OCI-LY7 (cell line): Measurements from ENCODE around the gene PLCL2. TPM values are rescaled to one million over a fixed set of nuclear protein-coding genes. Genes with fewer than 3 reads are reported as not detected.

Source experiments
- BruUV-seq: library from RNA; stranded (reverse); fragments of 400-500 nt; replicated peaks from 2 replicates; lab custom pipeline; 2021; lab: Mats Ljungman, UMichigan
- CTCF ChIA-PET: fragments of 300-600 bp; sonication (Branson Sonifier 250); formaldehyde crosslinking; loops from one replicate; lab custom pipeline; 2022; ENCODE audit warnings: antibody characterized with exemption; ENCODE audit not compliant: unreplicated experiment; lab: Charles Lee
- POLR2A ChIA-PET: fragments of 300-600 bp; sonication (Branson Sonifier 250); formaldehyde crosslinking; loops from one replicate; lab custom pipeline; 2022; ENCODE audit warnings: antibody characterized with exemption; lab: Charles Lee
- DNase-seq: peaks from one replicate; pipeline ENCODE4 v3.0.0-alpha.2; 2015; ENCODE audit warnings: low spot score
- H2AFZ ChIP-seq: fragments of 200-600 bp; sonication (generic), shearing (Covaris generic); 2 replicates; pipeline ENCODE4 v1.6.1; 2014; ENCODE audit warnings: mild to moderate bottlenecking, antibody characterized with exemption, low read length, moderate library complexity
- H3K27ac ChIP-seq: fragments of 200-600 bp; sonication (generic); 2 replicates; pipeline ENCODE4 v1.5.1; 2014; ENCODE audit warnings: mixed run types, low read depth, mild to moderate bottlenecking, moderate library complexity, low read length, inconsistent platforms; ENCODE audit not compliant: poor library complexity, severe bottlenecking
- H3K36me3 ChIP-seq: fragments of 200-600 bp; sonication (generic); 2 replicates; pipeline ENCODE4 v1.6.1; 2014; ENCODE audit warnings: mild to moderate bottlenecking, antibody characterized with exemption, low read length, moderate library complexity, mixed read lengths; ENCODE audit not compliant: insufficient read depth
- H3K4me1 ChIP-seq: fragments of 200-600 bp; sonication (generic); 2 replicates; pipeline ENCODE4 v1.5.1; 2014; ENCODE audit warnings: mild to moderate bottlenecking, low read length; ENCODE audit not compliant: insufficient read depth, poor library complexity, severe bottlenecking
- H3K4me2 ChIP-seq: fragments of 200-600 bp; sonication (generic); 2 replicates; pipeline ENCODE4 v1.6.1; 2014; ENCODE audit warnings: mild to moderate bottlenecking, low read length
- H3K4me3 ChIP-seq: fragments of 200-600 bp; sonication (generic); 2 replicates; pipeline ENCODE4 v1.5.1; 2014; ENCODE audit warnings: mild to moderate bottlenecking, low read depth, low read length; ENCODE audit not compliant: poor library complexity, severe bottlenecking
- H3K79me2 ChIP-seq: fragments of 200-600 bp; sonication (generic); 2 replicates; pipeline ENCODE4 v1.6.1; 2016; ENCODE audit warnings: low read depth, mild to moderate bottlenecking, low read length, moderate library complexity, mixed read lengths; ENCODE audit not compliant: insufficient read depth
- H3K9me2 ChIP-seq: fragments of 200-600 bp; sonication (generic); 2 replicates; pipeline ENCODE4 v1.6.1; 2016; ENCODE audit warnings: mild to moderate bottlenecking, low read length, mixed read lengths; ENCODE audit not compliant: insufficient read depth
- H3K9me3 ChIP-seq: fragments of 200-600 bp; sonication (generic); 2 replicates; pipeline ENCODE4 v1.6.1; 2014; ENCODE audit warnings: mild to moderate bottlenecking, mixed run types, low read length, mixed read lengths
- H4K20me1 ChIP-seq: fragments of 200-600 bp; sonication (generic); 2 replicates; pipeline ENCODE4 v1.6.1; 2014; ENCODE audit warnings: mild to moderate bottlenecking, antibody characterized with exemption, low read length, moderate library complexity, mixed read lengths; ENCODE audit not compliant: insufficient read depth
- CTCF ChIP-seq: fragments of 200-600 bp; sonication (generic); conservative IDR thresholded peaks from 2 replicates; pipeline ENCODE4 v1.5.1; 2014; ENCODE audit warnings: mild to moderate bottlenecking, antibody characterized with exemption, low read length, moderate library complexity, mixed read lengths
- EZH2phosphoT487 ChIP-seq: fragments of 200-600 bp; sonication (generic); IDR thresholded peaks from 2 replicates; pipeline ENCODE4 v1.6.1; 2018; ENCODE audit warnings: low read depth, borderline replicate concordance, mild to moderate bottlenecking, mixed run types, antibody characterized with exemption, low read length, moderate library complexity, mixed read lengths
- intact Hi-C: fragments of 100-400 bp; cut with micrococcal nuclease; formaldehyde crosslinking; loops from one replicate; pipeline ENCODE4 v1.10.0; 2022; ENCODE audit not compliant: unreplicated experiment
- total RNA-seq, 2 experiments: library from RNA; depleted of rRNA in 1 of 2; stranded (reverse); fragments of >200 nt in 1 of 2; shearing (Covaris generic) in 1 of 2; gene quantifications; 2 replicates each; pipeline ENCODE4 v1.2.3, GENCODE V29; 2014 to 2022

PLCL2 gene
- total RNA-seq, 2 experiments from 2014 or later, result 34.1 to 41.6 TPM

- intact Hi-C loops, result no loop called here
- Histone ChIP-seq H3K4me1 (no peaks in the 10 kb centered on the region), H4K20me1 (no peaks in the 10 kb centered on the region; the same call in 1 of the 2 replicates), H3K4me3 (no peak overlapping the region), H3K9me2 (no peaks in the 10 kb centered on the region), H3K79me2 (no peaks in the 10 kb centered on the region), H3K27ac (no peak overlapping the region), H3K4me2 (no peak overlapping the region), H2AFZ (no peak overlapping the region), H3K36me3 (peaks cover 38% of the 10 kb centered on the region), H3K9me3 (no peaks in the 10 kb centered on the region)
- TF ChIP-seq CTCF (no peak), EZH2phosphoT487 (no peak)
- BruUV-seq, result no TSS peak
- POLR2A ChIA-PET, result interaction anchor here (0.8 to 1.5 kb wide), 3 partner anchors 114 to 146 kb away, joined by 3 read pairs; partner anchors contain the start of gene PLCL2
- CTCF ChIA-PET, result no interaction called here
- DNase-seq, result no peak
Observed at GRCh38 chr3:17014709-17015108, 130.0 kb downstream of the PLCL2 start.

DNA sequence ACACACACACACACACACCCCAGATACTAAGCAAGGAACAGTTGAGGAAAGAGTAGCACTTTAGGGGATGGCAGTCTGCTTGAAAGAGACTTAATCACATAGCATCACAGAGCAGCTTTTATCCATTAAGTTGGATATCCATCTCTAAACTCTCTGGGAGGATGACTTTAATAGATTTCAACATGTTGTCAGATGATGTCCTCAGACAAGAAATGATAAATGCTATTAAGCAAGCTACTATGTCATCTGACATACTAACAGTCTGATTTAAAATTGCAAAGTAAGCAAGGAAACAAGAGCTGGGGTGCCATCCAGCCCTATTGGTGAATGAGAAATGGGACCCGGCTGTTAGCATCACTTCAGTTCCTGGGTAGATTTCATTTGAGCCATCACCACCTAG lies 136.9 kb downstream of the PLCL2 start:
- intact Hi-C loops, result no loop called here
- no TSS peak for BruUV-seq
- no peaks in the 10 kb centered on the region for H3K79me2 ChIP-seq

More for the DNA sequence above, 136.9 kb downstream of the PLCL2 start:
- CTCF ChIA-PET, result no interaction called here
- Histone ChIP-seq H2AFZ (no peak overlapping the region), H3K4me3 (no peak overlapping the region), H3K9me2 (no peaks in the 10 kb centered on the region), H3K36me3 (peaks cover 20% of the 10 kb centered on the region), H4K20me1 (no peaks in the 10 kb centered on the region), H3K9me3 (no peaks in the 10 kb centered on the region), H3K27ac (no peak overlapping the region), H3K4me2 (no peak overlapping the region), H3K4me1 (no peaks in the 10 kb centered on the region)
- POLR2A ChIA-PET, result interaction anchor here (1.0 to 1.1 kb wide), 3 partner anchors 9 to 127 kb away, joined by 3 read pairs; no protein-coding TSS in a partner anchor
- TF ChIP-seq EZH2phosphoT487 (no peak), CTCF (no peak)
- no peak for DNase-seq
